HG02981 (cell line): ENCODE results near the gene LAT.
"Not testable (repeated sequence)": the region's sequence is repeated elsewhere in the genome, so short reads cannot be mapped to it uniquely, and the experiment has no call there.

Experiments used
- ATAC-seq: cut with Tn5 transposase; IDR thresholded peaks from one replicate; pipeline ENCODE4 v1.9.1; 2021; ENCODE audit warnings: mild to moderate bottlenecking, moderate library complexity; ENCODE audit not compliant: unreplicated experiment

The LAT gene

GRCh38 chr16:29004496-29005139 is 19.8 kb downstream of the LAT start:
- not testable (repeated sequence) for ATAC-seq

- no peak for ATAC-seq
Observed at GRCh38 chr16:29007730-29008593, 23.1 kb downstream of the LAT start.

- ATAC-seq, result no peak
Observed at GRCh38 chr16:29009050-29009837, 24.4 kb downstream of the LAT start.

GRCh38 chr16:29009838-29010166 is 24.9 kb downstream of the LAT start:
- no peak for ATAC-seq

GRCh38 chr16:29011112-29011511 is 26.3 kb downstream of the LAT start:
- no peak for ATAC-seq

GRCh38 chr16:29011851-29012250 is 27.0 kb downstream of the LAT start:
- ATAC-seq, result no peak

GRCh38 chr16:29012913-29013553 is 28.2 kb downstream of the LAT start:
- ATAC-seq, result no peak

- ATAC-seq, result no peak
Observed at GRCh38 chr16:29014561-29015069, 29.8 kb downstream of the LAT start.

- ATAC-seq, result no peak
Observed at GRCh38 chr16:29022196-29022595, 37.3 kb downstream of the LAT start.

GRCh38 chr16:29023279-29024277 is 38.7 kb downstream of the LAT start:
- ATAC-seq, result no peak

- ATAC-seq, result no peak
Observed at GRCh38 chr16:29024278-29024677, 39.4 kb downstream of the LAT start.

- ATAC-seq, result no peak
Observed at GRCh38 chr16:29025218-29025617, 40.4 kb downstream of the LAT start.

GRCh38 chr16:29025735-29026134 is 40.9 kb downstream of the LAT start:
- ATAC-seq, result no peak

- ATAC-seq, result no peak
Observed at GRCh38 chr16:29028457-29029167, 43.8 kb downstream of the LAT start.

GRCh38 chr16:29029168-29029994 is 44.5 kb downstream of the LAT start:
- no peak for ATAC-seq

GRCh38 chr16:29030086-29030840 is 45.4 kb downstream of the LAT start:
- ATAC-seq, result no peak
